ENCODE data around the gene PPM1E.
"Not testable (repeated sequence)": the region's sequence is repeated elsewhere in the genome, so short reads cannot be mapped to it uniquely, and the experiment has no call there.

The PPM1E gene

DNA sequence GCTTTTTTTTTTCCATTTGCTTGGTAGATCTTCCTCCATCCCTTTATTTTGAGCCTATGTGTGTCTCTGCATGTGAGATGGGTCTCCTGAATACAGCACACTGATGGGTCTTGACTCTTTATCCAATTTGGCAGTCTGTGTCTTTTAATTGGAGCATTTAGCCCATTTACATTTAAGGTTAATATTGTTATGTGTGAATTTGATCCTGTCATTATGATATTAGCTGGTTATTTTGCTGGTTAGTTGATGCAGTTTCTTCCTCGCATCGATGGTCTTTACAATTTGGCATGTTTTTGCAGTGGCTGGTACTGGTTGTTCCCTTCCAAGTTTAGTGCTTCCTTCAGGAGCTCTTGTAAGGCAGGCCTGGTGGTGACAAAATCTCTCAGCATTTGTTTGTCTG, 94.5 kb downstream of the PPM1E start:
- DNase-seq: not testable (repeated sequence)

DNA sequence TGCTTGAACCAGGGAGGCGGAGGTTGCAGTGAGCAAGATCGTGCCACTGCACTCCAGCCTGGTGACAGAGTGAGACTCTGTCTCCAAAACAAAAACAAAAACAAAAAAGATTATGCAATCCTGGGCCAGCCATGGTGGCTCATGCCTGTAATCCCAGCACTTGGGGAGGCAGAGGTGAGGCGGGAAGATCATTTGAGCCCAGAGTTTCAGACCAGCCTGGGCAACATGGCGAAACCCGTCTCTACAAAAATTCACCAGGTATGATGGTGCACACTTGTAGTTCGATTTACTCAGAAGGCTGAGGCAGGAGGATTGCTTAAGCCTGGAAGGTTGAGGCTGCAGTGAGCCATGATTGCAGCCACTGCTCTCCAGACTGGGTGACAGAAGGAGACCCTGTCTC, 109.6 kb downstream of the PPM1E start:
- no peak for DNase-seq

DNA sequence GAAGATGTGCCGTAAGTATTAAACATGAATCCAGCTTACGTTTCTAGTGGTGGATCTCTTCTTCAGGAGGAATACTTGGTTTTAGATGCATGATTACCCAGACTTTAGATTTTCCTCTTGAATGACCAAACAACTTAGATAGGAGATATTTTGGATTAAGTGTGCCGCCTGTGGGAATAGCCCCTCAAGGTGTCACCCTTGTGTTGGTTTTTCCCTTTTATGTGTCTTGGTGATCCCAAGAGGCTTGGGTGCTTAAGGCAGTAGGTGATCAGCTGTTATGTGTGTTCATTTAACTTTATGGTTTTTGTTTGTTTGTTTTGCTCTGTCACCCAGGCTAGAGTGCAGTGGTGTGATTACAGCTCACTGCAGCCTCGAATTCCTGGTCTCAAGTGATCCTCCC, 115.1 kb downstream of the PPM1E start:
- no peak for DNase-seq

DNA sequence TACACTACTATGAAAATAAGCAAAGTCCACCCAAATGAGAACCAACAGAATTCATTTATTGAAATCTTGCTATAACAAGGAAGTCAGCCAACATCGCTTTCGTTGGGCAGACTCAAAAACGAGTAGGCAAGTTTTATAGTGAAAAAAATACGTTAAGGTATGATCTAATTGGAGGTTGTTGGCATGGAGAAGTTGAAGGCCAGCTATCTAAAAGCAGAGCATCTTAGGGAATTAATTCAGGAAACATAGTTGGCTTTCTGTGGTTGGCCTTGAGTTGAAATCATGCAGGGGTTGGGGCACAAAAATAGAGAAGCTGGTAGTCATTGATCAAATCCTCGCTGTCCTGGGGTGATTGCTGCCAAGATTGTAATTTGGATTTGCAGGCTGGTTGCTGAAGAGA, 118.3 kb downstream of the PPM1E start:
- no peak for DNase-seq

DNA sequence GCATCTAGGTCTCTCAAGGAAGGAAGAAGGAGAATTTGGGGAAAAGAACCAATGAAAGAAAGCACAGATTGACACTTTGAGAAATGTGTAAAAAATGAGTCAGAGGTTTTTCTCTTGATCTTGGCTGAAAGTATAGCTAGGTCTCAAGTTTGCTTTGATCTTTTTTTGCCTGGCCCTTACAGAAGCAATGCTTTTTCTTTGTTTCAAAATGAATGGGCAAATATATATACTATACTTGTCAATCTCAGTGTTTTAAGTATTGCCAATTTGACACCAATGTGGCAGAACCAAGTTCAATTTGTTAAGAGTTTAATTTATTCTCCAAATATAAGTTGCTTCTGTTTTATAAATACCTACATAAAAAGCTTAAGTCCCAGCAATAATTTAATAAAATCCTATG, 119.6 kb downstream of the PPM1E start:
- DNase-seq: no peak

DNA sequence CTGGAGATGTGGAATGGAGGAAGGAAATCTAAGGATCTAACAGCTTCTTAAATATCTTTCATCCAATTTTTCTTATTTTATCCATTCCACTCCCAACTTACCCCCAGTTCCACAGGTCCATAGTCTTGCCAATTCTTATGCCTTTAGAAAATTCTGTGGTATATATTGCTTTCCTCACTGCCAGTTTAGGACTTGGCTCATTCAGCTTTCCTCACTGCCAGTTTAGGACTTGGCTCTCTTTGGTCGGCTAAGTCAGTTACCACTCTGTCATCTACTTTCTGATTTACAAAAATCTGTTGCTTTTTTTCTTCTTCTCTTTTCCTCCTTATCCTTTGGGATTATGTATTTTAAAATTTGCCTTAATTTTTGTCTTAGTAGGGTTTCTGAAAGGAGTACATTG, 128.5 kb downstream of the PPM1E start:
- DNase-seq: no peak

DNA sequence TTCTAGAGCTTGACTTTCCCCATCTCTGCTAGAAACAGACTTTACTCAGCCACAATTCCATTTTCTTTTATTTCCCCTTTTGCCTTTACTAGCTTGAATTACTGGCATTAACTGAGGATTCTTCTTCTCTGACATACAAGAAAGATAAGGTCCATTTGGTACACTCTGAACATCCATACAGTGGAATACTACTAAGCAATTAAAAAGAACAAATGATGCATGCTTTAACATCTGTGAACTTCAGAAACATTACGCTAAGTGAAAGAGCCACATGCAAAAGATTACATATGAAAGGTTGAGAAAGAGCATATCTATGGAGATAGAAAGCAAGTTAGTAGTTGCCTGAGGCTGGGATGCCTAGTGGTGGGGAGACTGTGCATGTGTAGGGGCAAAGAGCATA, 130.9 kb downstream of the PPM1E start:
- no peak for DNase-seq

DNA sequence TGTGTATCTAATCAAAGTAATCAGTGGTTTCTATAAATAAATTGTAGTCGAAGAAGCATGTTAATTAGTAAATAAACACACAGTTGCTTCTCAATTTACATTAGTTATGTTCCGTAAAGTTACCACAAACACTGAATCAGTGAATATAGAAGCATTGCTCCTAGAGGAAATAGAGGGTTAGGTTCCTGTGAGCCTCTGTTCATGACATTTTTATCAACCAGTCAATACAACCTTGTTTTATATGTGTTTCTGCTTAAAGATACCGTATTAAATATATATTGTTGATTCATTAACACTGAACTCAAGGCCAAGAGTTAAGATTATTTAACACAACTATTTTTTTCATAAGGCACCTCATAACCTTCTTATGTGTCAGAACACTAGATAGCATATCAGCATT, 134.3 kb downstream of the PPM1E start:
- no peak for DNase-seq

DNA sequence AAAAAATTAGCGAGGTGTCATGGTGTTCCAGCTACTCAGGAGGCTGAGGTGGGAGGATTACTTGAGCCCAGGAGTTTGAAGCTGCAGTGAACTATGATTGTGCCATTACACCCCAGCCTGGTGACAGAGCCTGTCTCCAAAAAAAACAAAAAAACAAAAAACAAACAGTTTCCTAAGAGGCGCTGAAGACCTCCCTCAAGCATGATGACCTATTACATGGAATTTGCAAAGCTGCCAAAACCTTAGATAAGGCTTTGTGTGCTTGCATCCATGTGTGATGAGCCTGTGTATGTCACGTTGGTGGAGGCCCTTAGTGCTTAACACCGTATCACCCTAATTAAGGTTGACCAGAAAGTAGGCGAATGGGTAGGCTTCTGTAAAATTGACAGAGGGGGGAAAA, 143.5 kb downstream of the PPM1E start:
- DNase-seq: no peak

DNA sequence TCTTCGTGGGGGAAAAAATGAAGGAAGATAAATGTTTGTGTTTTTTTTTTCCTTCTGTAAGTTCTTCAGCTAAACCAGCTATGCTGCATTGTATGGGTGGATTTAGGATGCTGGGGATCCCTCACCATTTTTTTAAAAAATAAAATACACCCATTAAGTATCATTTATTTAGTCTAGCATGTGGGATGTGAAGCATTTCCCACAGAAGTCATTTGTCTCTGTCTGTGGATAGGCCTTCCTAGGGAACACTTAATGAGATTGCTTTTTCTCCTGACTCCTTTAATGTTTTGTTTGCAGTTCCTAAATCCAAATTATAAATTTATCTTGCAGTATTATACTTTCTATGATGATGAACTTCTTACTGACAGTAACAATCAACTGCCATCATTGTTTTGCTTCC, 146.7 kb downstream of the PPM1E start:
- DNase-seq: no peak

DNA sequence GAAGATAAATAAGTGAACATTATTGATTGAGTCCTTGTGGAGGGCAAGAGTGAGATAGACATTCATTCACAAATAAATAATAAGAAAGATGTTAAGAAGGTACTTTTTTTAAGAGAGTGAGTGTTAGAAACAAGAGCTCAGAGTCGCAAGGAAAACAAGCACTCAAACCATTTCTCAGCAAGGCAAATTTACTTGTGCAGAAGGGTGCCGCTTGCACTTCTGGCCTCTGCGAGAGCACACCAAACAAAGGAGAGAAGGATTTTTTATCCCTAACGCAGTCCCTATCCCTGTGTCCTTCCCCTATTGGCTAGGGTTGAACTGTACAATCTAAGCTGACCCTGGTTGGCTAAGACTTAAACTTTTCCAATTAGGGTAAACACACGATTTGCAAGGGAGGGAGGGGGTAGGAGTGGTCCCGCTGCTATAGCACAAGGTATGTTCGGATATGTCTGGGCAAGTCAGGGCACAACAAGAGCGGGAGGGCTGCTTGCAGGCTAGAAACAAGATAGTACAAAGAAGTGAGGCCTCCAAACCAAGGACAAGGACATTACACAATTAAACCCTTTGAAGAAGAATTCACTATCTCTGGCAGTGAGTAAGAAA, 156.2 kb downstream of the PPM1E start:
- DNase-seq: no peak

DNA sequence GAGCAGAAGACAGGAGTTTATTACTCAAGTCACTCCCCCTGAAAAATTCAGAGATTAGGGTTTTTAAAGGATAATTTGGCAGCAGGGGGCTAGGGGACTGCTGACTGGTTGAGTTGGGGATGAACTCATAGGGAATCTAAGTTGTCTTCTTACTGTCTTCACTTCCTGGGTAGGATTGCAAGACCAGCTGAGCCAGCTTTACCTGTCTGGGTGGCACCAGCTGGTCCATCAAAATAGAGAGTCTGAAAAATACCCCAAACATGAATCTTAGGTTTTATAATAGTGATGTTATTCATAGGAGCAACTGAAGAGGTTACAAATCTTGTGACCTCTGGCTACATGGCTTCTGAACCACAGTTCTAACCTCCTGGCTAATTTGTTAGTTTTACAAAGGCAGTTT, 157.9 kb downstream of the PPM1E start:
- DNase-seq: no peak

DNA sequence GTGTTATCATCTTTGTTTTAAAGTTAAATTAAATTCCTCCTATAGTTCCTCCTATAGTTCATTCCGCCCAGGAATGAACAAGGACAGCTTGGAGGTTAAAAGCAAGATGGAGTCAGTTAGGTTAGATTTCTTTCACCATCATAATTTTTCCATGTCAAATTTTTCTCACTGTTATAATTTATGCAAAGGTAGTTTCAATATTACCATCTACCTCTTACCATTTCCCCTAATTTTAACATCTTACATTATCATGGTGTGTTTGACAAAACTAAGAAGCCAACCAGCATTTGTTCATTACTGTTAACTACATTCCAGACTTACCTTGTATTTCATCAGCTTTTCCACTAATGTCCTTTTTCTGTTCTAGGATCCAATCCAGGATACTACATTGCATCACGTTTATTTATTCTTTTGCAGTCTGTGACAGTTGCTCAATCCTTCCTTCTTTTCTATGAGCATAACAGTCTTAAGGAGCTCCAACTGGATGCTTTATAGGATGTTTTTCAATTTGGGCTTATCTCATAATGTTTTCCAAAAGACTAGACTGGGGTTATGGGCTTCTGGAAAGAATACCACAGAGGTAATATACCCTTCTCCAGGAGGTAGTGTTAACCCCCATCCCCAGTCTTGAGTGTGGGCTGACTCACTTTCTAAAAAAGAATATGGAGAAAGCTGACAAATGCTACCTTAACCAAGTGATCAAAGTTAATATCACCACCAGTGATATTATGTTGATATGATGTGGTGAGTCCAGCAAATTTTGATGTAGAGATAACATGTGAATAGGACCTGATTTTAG, 158.5 kb downstream of the PPM1E start:
- no peak for DNase-seq

DNA sequence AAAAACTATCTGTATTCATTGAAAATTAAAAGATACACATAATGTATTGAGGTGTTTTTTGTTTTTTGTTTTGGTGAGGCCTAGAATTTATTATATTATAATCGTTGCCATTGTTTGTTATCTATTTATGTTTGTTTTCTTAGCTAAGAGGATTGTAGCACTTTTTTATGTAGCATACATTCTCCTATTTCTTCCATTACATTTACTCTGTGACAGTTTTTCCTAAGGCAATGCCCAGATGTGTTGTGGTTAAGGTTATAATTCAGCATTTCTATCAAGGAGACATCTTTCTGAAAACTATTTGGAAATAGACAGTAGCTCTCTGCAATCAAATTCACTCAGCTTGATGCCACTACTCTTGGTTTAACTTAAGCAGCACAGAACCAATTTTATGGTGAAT, 161.6 kb downstream of the PPM1E start:
- no peak for DNase-seq

DNA sequence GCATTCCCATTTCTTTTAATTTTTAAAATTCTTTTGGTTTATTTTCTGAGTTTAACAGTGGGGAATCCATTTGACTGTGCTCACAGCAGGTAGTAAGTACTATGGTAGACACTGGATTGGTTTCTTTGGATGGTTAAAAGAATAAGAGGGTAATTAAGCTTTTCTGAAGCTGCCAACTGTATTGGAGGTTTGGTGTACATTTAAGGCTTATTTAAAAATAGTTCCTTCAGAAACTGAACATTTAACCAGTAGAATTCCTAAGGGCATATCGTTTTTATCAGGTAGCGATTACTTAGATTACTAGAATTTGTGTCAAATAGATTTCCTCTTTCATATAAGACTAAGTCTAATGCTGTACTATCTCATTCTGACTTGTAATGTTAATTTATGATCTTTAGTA, 162.4 kb downstream of the PPM1E start:
- DNase-seq: no peak

DNA sequence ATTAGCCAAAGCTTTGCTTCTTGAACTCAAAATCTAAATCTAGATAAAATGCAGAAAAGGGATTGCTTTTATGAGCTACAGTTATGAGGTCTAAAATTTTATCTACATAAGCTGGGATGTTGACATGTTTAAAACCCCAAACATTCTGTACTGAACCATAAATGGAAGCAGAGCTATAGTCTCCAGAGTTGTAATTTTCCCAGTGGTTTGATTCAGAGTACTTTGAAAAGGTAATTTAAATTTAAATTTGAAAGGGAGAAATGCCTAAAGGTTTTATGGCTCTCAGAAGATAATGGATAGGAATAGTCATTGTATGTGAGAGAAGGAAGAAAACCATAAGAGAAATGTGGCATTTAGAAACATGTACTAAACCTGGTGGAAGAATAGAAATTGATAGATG, 163.2 kb downstream of the PPM1E start:
- no peak for DNase-seq

DNA sequence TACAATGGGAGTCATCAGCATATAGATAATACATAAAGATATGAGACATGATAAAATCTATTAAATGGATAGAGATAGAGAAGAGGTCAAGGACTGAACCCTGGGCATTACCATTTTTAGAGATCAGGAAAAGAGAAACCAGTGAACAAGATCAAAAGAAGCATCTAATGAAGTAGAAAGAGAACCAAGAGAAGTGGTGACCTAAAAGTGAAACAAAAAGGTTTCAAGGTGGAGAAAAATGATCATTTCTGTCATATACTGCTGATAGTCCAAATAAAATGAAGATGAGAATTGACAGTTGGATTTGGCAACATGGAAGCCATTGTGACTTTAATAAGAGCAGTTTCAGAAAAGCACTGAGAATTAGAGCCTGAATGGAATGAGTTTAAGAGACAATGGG, 165.1 kb downstream of the PPM1E start:
- DNase-seq: no peak

DNA sequence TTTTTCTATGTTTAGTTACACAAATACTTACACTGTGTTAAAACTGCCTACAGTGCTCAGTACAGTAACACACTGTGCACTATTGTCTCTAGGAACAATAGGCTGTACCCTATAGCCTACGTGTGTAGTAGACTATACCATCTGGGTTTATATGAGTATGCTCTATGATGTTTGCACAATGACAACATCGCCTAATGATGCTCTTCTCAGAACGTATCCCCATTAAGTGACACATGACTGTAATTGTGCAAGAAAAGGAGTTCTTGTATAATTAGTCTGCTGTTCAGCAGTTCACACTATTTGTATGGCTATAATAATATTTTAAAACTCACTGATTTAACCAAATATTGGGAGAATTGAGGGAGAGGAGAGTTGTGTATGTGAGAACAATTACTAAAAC, 177.3 kb downstream of the PPM1E start:
- DNase-seq: no peak

DNA sequence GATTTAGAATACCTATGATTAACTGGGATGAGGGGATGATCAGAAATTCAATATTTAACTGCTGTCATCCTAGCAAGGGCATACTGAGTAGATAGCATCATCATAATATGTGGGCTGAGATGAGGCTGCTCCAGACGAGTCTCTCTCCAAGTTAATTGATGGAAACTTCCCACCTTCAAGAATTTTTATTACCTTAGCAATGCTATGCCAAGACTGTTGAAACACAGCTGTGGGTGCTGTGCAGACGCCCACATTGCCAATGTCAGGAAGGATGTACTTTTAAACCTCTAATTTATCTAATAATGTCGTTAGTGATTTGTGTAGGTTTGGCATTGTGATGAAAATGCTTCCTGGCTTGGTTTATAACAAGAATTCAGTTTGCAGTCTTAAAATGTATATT, 180.6 kb downstream of the PPM1E start:
- no peak for DNase-seq

DNA sequence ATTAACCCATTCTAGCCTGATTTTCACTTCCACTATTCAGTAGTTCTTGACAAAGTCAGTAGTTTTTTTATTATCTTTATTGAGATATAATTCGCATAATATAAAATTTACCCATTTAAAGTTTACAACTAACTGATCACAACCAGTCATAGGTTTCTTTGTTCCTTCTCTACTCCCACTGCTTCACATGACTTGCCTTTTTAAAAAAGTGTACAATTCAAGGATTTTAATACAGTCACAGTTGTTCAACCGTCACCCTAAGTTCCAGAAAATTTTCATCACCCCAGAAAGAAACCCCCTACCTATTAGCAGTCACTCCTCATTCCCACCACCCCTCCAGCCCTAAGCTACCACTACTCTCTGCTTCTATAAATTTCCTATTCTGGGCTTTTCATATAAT, 188.5 kb downstream of the PPM1E start:
- no peak for DNase-seq

DNA sequence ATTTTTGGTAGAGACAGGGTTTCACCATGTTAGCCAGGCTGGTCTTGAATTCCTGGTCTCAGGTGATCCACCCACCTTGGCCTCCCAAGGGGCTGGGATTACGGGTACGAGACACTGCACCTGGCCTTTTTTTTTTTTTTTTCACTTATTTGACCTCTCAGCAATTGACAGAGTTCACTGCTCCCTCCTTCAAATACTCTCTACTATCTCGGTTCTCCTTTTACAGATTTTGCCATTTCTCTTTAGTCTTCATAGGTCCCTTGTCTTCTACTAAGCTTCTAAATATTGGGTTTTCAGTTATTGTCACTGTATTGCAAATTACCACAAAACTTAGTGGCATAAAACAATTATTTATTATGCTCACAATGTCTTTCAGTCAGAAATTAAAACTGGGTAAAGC, 191.8 kb downstream of the PPM1E start:
- no peak for DNase-seq

DNA sequence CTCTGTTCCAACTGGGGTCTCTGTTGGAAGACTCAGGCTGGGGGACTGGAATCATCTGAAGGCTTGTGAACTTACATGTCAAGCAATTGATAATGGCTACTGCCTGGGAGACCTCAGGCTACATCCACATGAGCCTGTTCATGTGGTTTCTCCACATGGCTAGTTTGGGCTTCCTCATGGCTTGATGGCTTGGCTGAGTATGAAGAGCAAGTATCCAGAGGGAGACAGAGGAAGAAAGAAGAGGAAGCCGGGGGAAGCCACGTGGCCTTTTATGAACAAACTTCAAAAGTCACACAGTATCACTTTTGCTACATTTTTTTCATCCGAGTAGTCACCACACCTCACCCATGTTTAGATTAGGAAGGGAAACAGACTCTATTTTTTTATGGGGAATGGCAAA, 192.2 kb downstream of the PPM1E start:
- no peak for DNase-seq

DNA sequence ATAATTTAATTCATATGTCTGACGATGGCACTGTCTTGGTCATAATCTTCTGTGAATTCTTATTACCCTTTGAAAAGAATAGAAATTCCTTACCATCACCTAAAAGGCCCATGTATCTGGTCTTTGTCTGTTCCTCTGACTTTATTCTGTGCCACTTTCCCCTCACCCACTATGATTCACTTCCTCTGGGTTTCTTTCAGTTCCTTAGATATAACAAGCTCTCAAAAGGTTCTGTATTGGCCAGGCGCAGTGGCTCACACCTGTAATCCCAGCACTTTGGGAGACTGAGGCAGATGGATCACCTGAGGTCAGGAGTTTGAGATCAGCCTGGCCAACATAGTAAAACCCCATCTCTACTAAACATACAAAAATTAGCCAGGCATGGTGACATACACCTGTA, 198.7 kb downstream of the PPM1E start:
- DNase-seq: not testable (repeated sequence)

DNA sequence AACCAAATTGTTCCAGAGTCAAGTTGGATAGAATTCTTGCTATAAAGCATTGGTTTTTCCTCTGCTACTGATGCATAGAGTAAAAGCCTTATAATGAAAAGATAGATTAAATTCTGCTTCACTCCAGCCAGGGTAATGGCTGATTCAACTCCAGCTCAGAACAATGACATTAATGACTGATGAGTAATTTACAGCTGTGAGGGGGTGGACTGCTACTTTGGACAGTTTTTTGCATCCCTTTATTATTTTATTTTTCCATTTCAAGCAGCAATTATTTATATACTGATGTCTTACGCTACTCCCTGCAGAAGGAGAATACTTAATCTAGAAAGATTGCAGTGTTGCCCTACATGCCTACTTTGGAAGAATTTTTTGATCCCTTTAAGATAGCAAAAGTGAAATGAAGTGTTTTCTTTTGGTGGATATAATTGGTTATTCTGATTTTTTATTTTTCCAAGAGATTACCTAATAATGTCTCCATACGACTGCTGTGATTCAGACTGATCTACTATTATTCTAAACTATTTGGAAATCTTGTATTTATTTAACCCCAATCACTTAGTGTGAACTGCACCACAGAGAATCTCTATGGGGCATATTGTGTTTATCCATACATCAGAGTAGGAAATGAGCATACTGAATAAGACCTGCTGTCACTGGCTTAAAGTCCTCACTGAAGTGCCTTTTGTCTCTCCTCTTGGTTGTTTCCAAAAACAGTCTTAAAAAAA, 201.5 kb downstream of the PPM1E start:
- no peak for DNase-seq

DNA sequence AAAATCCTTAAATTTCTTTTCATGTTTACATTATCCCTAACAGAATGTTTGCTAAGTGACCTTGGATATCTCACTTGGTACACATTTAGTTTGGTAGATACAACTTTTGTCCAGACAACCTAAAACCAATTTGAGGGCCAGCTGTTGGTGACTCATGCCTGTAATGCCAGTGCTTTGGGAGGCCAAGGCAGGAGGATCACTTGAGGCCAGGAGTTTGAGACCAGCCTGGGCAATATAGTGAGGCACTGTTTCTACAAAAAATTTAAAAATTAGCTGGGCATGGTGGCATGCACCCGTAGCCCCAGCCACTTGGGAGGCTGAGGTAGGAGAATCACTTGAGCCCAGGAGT, 202.0 kb downstream of the PPM1E start:
- DNase-seq: not testable (repeated sequence)
